Transverse colon (tissue), 4 donors: Measurements from ENCODE around the gene DHRS7. TPM values are rescaled to one million over a fixed set of nuclear protein-coding genes. Genes with fewer than 3 reads are reported as not detected.
A peak's percentile ranks its signal among the peaks of the same experiment; 100 is the strongest.

ENCODE experiments used
- DNase-seq: peaks from one replicate; pipeline ENCODE4 v3.0.0-alpha.2; 2019
- H3K27ac ChIP-seq, 4 donors: fragments of 200-600 bp; sonication (generic); 2 replicates each; pipeline ENCODE4 v1.5.1; 2016 to 2018; ENCODE audit warnings: inconsistent platforms in 4 of 4
- H3K27me3 ChIP-seq: fragments of 200-600 bp; sonication (generic); 2 replicates; pipeline ENCODE4 v1.5.1; 2017; ENCODE audit warnings: inconsistent platforms
- H3K36me3 ChIP-seq, 4 donors: fragments of 200-600 bp; sonication (generic); 2 replicates each; pipeline ENCODE4 v1.5.1; 2017 to 2019; ENCODE audit warnings: inconsistent platforms in 4 of 4
- H3K4me1 ChIP-seq, 4 donors: fragments of 200-600 bp; sonication (generic); 2 replicates each; pipeline ENCODE4 v1.5.1; 2017 to 2020; ENCODE audit warnings: inconsistent platforms in 4 of 4
- H3K4me3 ChIP-seq, 4 donors: fragments of 200-600 bp; sonication (generic); 1 replicate in 1 of 4; 2 replicates in 3 of 4; pipeline versions ENCODE4 v1.5.1 to v1.6.1; 2017 to 2019; ENCODE audit warnings: inconsistent platforms in 4 of 4
- H3K9me3 ChIP-seq, 2 donors: fragments of 200-600 bp; sonication (generic); 2 replicates each; pipeline ENCODE4 v1.5.1; 2017 to 2019; ENCODE audit warnings: inconsistent platforms in 2 of 2
- CTCF ChIP-seq, 5 experiments: fragments of 200-600 bp in 3 of 5; fragments of 450-650 bp in 2 of 5; sonication (generic) in 3 of 5; IDR thresholded peaks; 1 replicate in 2 of 5; 2 replicates in 3 of 5; pipeline ENCODE4 v1.5.1; 2016 to 2017; ENCODE audit warnings: antibody characterized with exemption in 5 of 5, inconsistent platforms in 3 of 5, mild to moderate bottlenecking in 2 of 5, moderate library complexity in 1 of 5
- EP300 ChIP-seq: sonication (generic); formaldehyde crosslinking; IDR thresholded peaks from one replicate; pipeline ENCODE4 v1.6.1; 2017; ENCODE audit warnings: antibody characterized with exemption, low read depth
- POLR2A ChIP-seq: fragments of 450-650 bp; IDR thresholded peaks from one replicate; pipeline ENCODE4 v1.6.1; 2016; ENCODE audit warnings: antibody characterized with exemption, mild to moderate bottlenecking, moderate library complexity
- POLR2AphosphoS5 ChIP-seq, 3 donors: sonication (generic); formaldehyde crosslinking; IDR thresholded peaks; one replicate each; pipeline ENCODE4 v1.6.1; 2016; ENCODE audit warnings: antibody characterized with exemption in 3 of 3
- WGBS, 2 donors: methylation state at CpG; one replicate each; pipeline ENCODE4 v1.1.5; 2018; ENCODE audit warnings: low coverage in 1 of 2; 5-methylcytosine and 5-hydroxymethylcytosine counted together
- in situ Hi-C, 4 donors: fragments of 200-750 bp; cut with MboI; loops; one replicate each; pipeline versions ENCODE4 v1.15.0 to v1.15.1; 2017; ENCODE audit warnings: low sequenced_read_pairs in 3 of 4, low pct_ligation_motif_present in 1 of 4, low pct_unique_long_range_greater_than_20kb in 1 of 4
- intact Hi-C: fragments of 100-400 bp; cut with DNase I; formaldehyde crosslinking; loops from one replicate; pipeline ENCODE4 v1.15.1; 2023; ENCODE audit warnings: low total_unique reads
- total RNA-seq, 4 donors: library from RNA; depleted of rRNA; stranded (reverse); fragments of >200 nt; gene quantifications; one replicate each; pipeline ENCODE4 v1.1.0, GENCODE V29; 2016

The DHRS7 gene
- total RNA-seq, result 100 to 1,000 TPM in 2 of 4 donors, 10 to 100 TPM in 2; 22.4 to 154 (median 82.8) TPM

GRCh38 chr14:60164712-60165546, at the start of gene DHRS7:
DHRS7 (minus strand) TSS chr14:60165398; CDS start chr14:60165309, 89 bp downstream.
- H3K4me3 ChIP-seq, result peak within 1 kb of the TSS; percentile 53 to 83 (median 66)
- peaks cover 5 to 25% (median 7%) of the 10 kb centered on the region in 4 donors for H3K4me1 ChIP-seq
- in situ Hi-C loops, result loop anchor here in 1 of 4 donors (10.0 kb wide), 1 partner anchor 80 kb away; no protein-coding TSS in a partner anchor
- 0 to 1% methylated on average over 4 to 54 of the region's 68 CpGs for WGBS, 2 donors
- peak within 1 kb of the TSS; percentile 90 to 96 (median 94) for H3K27ac ChIP-seq
- peak; percentile 86 for DNase-seq
- TF ChIP-seq EP300 (no peak), CTCF (IDR thresholded peaks at IDR 0.05) (peak in 3 of 5 experiments; percentile 44 to 56 (median 49)), POLR2A (peak; percentile 74), POLR2AphosphoS5 (IDR thresholded peaks at IDR 0.05) (peak; percentile 68 to 86 (median 85))
- no peaks in the 10 kb centered on the region for H3K36me3 ChIP-seq
- no peaks in the 10 kb centered on the region for H3K9me3 ChIP-seq
- intact Hi-C loops, result loop anchor here (10.0 kb wide), 1 partner anchor 70 kb away; the partner anchor contains the start of gene PCNX4
- H3K27me3 ChIP-seq, result no peaks in the 10 kb centered on the region

- WGBS, 2 donors, result 16 to 31% methylated on average over 1 of the region's 1 CpG
- no peak for DNase-seq
- H3K27me3 ChIP-seq, result no peaks in the 10 kb centered on the region
- H3K9me3 ChIP-seq, result no peaks in the 10 kb centered on the region
- in situ Hi-C loops (no loop called here), intact Hi-C loops (no loop called here)
- no peak overlapping the region for H3K4me3 ChIP-seq
- H3K36me3 ChIP-seq, result no peaks in the 10 kb centered on the region
- TF ChIP-seq POLR2A (no peak), POLR2AphosphoS5 (IDR thresholded peaks at IDR 0.05) (peak in 1 of 3 donors; percentile 34)
- peaks cover 3 to 31% (median 22%) of the 10 kb centered on the region in 4 donors for H3K4me1 ChIP-seq
- H3K27ac ChIP-seq, result peak overlapping the region; percentile 72 to 88 (median 79)
Measured at GRCh38 chr14:60214415-60215126, 49.4 kb upstream of the DHRS7 start.

- H3K9me3 ChIP-seq, result no peaks in the 10 kb centered on the region
- 25 to 31% methylated on average over 3 of the region's 3 CpGs for WGBS, 2 donors
- in situ Hi-C loops (no loop called here), intact Hi-C loops (no loop called here)
- peak overlapping the region; percentile 72 to 88 (median 79) for H3K27ac ChIP-seq
- DNase-seq, result no peak
- H3K4me1 ChIP-seq, result peaks cover 3 to 31% (median 22%) of the 10 kb centered on the region in 4 donors
- no peak overlapping the region for H3K4me3 ChIP-seq
- TF ChIP-seq POLR2A (no peak), CTCF (IDR thresholded peaks at IDR 0.05) (no peak), EP300 (no peak), POLR2AphosphoS5 (IDR thresholded peaks at IDR 0.05) (no peak)
- H3K27me3 ChIP-seq, result no peaks in the 10 kb centered on the region
- no peaks in the 10 kb centered on the region for H3K36me3 ChIP-seq
Measured at GRCh38 chr14:60214003-60214402, 48.8 kb upstream of the DHRS7 start.

GRCh38 chr14:60212503-60213371, 47.5 kb upstream of the DHRS7 start:
- 76 to 85% methylated on average over 2 to 5 of the region's 5 CpGs for WGBS, 2 donors
- intact Hi-C loops, result no loop called here
- in situ Hi-C loops, result no loop called here
- peaks cover 3 to 31% (median 22%) of the 10 kb centered on the region in 4 donors for H3K4me1 ChIP-seq
- no peak for DNase-seq
- TF ChIP-seq POLR2A, result no peak
- no peak for TF ChIP-seq POLR2AphosphoS5 (IDR thresholded peaks at IDR 0.05)
- no peak for TF ChIP-seq EP300
- no peak for TF ChIP-seq CTCF (IDR thresholded peaks at IDR 0.05)
- no peaks in the 10 kb centered on the region for H3K27me3 ChIP-seq
- H3K36me3 ChIP-seq, result no peaks in the 10 kb centered on the region
- H3K4me3 ChIP-seq, result no peak overlapping the region
- no peaks in the 10 kb centered on the region for H3K9me3 ChIP-seq
- H3K27ac ChIP-seq, result no peak overlapping the region
